ENCODE measurements around the gene NFIL3.
"Not testable (repeated sequence)": the region's sequence is repeated elsewhere in the genome, so short reads cannot be mapped to it uniquely, and the experiment has no call there.

NFIL3 gene

GRCh38 chr9:91405343-91406077, 18.1 kb downstream of the NFIL3 start:
- in situ Hi-C loops (cut with HindIII; ENCODE audit: low pct_ligation_motif_present, low pct_unique_long_range_greater_than_20kb, low sequenced_read_pairs) = no loop called here
- DNase-seq = no peak

GRCh38 chr9:91403665-91404543, 19.7 kb downstream of the NFIL3 start:
- in situ Hi-C loops (cut with HindIII; ENCODE audit: low pct_ligation_motif_present, low pct_unique_long_range_greater_than_20kb, low sequenced_read_pairs) = no loop called here
- no peak for DNase-seq

DNA sequence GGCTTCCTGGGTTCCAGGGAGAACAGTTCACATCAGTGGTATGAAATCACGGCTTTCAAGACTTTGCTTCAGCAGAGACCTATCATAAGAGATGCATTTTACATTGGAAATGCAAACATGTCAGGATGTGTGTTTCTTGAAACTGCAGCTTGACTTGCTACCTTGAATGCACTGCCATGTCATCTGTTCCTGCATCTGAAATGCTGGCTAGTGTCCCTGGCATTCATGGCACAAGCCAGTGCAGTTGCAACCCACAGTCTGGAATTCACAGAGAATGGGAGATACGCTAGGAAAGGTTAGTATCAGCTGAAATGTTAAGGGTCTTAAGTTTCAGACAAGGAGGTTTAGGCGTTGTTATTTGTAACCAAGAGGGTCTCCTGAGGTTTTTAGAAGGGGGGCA, 24.7 kb downstream of the NFIL3 start:
- DNase-seq = no peak

DNA sequence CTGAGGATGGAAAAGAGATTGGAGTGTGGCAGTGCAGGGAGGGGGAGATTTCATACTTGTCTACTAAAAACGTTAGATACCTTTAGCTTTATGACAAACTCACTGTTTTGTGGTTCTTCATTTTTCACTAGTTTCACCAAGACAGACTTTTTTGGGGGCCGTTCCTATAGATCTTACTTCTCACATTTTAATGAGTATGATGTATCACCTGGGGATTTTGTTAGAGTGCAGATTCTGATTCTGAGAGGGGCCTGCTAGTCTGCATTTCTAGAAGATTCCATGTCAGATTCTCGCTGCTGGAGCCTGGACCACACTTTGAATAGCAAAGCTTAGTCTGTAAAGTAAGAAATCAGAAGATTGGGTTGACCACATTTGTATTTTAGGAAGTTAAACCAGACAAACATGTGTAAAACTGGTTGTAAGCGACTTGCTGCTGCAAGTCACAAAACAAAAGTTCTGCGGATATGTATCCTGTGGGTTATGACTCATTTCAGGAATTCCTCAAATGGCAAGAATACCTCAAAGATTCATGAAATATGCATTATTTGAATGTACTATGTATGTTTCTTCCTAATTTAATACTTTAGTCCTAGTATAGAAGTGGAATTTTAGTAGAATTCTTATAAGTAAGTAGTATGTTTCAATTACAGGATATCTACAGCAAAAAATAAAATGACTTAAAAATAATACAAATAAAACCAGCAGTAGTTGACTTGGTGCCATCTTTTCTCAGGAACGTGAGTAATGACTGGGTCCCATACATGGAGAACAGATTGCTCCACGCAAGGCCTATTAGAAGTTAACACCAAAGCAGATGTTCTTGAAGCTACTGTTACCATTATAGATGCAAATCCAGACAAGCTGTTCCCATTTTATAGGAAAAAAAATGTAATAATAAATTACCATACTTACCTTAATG, 27.8 kb downstream of the NFIL3 start:
- peak; percentile 72 for DNase-seq
- in situ Hi-C loops (cut with HindIII; ENCODE audit: low pct_ligation_motif_present, low pct_unique_long_range_greater_than_20kb, low sequenced_read_pairs) = no loop called here

More for the DNA sequence above, 24.7 kb downstream of the NFIL3 start:
- in situ Hi-C loops (cut with HindIII; ENCODE audit: low pct_ligation_motif_present, low pct_unique_long_range_greater_than_20kb, low sequenced_read_pairs) = no loop called here

DNA sequence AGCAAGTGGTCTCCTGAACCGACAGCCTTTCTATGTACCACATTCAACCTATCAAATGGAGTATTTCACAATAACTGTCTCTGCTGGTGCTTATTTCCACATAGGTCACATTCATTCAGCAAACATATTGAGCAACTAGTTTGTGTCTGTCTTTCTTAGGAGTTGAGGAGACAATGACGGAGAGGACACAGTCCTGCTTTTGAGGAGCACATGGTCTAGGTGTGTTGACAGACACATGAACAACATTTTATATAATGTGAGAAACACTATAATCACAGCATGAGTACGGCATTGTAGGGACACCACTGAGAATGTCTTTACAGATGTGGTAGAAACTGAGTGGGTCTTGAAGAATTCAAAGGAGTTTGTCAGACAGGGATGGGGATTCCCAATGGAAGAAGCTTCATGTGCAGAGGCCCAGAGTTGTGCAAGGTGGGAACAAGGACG, 28.5 kb downstream of the NFIL3 start:
- in situ Hi-C loops (cut with HindIII; ENCODE audit: low pct_ligation_motif_present, low pct_unique_long_range_greater_than_20kb, low sequenced_read_pairs) = no loop called here
- no peak for DNase-seq

DNA sequence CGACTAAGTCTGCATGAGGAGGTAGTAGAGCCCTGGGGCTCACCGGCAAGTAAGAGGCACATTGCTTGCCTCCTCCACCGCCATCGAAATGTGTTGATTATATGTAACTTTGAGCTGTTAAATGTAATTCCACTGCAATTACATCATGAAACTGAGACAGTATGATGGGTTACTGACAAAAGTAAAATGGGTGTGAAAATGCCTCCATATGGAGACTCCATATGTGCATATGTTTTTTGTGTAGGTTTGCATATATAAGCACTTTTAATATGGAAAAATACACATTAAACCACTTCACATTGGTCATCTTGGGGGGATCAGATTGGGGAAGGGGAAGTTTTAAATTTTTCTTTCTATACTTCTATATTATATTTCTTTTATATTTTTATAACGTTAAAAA, 29.8 kb downstream of the NFIL3 start:
- no peak for DNase-seq

GRCh38 chr9:91392435-91392834, 31.2 kb downstream of the NFIL3 start:
- no peak for DNase-seq
- in situ Hi-C loops (cut with HindIII; ENCODE audit: low pct_ligation_motif_present, low pct_unique_long_range_greater_than_20kb, low sequenced_read_pairs) = no loop called here

More for the DNA sequence above, 29.8 kb downstream of the NFIL3 start:
- in situ Hi-C loops (cut with HindIII; ENCODE audit: low pct_ligation_motif_present, low pct_unique_long_range_greater_than_20kb, low sequenced_read_pairs) = no loop called here

DNA sequence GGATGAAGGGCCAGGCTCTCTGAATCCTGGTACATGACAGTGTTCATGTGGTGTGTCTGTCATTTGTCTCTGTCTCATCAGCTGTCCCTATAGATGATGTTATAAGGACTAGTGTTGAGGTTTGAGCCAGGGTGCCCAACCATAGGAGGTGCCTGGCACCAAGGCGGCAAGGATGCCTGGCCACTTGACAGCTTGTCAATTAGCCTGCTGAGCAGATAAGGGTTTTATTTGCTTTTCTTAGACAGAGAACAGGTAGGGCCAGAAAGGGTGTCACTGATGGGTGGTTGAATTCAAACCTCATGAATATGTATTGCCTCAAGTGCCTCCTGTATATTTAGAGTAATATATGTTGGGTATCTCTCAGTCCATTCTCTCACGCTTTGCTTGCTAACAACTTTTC, 31.8 kb downstream of the NFIL3 start:
- DNase-seq = no peak
- in situ Hi-C loops (cut with HindIII; ENCODE audit: low pct_ligation_motif_present, low pct_unique_long_range_greater_than_20kb, low sequenced_read_pairs) = no loop called here

GRCh38 chr9:91391412-91391811, 32.2 kb downstream of the NFIL3 start:
- no peak for DNase-seq
- in situ Hi-C loops (cut with HindIII; ENCODE audit: low pct_ligation_motif_present, low pct_unique_long_range_greater_than_20kb, low sequenced_read_pairs) = no loop called here

- in situ Hi-C loops (cut with HindIII; ENCODE audit: low pct_ligation_motif_present, low pct_unique_long_range_greater_than_20kb, low sequenced_read_pairs) = not testable (repeated sequence)
Measured at GRCh38 chr9:91389686-91390085, 33.9 kb downstream of the NFIL3 start.

GRCh38 chr9:91386765-91387164, 36.9 kb downstream of the NFIL3 start:
- in situ Hi-C loops (cut with HindIII; ENCODE audit: low pct_ligation_motif_present, low pct_unique_long_range_greater_than_20kb, low sequenced_read_pairs) = no loop called here
- no peak for DNase-seq

More at GRCh38 chr9:91389686-91390085, 33.9 kb downstream of the NFIL3 start:
- DNase-seq = not testable (repeated sequence)

- in situ Hi-C loops (cut with HindIII; ENCODE audit: low pct_ligation_motif_present, low pct_unique_long_range_greater_than_20kb, low sequenced_read_pairs) = no loop called here
- no peak for DNase-seq
Measured at GRCh38 chr9:91384954-91385353, 38.7 kb downstream of the NFIL3 start.

DNA sequence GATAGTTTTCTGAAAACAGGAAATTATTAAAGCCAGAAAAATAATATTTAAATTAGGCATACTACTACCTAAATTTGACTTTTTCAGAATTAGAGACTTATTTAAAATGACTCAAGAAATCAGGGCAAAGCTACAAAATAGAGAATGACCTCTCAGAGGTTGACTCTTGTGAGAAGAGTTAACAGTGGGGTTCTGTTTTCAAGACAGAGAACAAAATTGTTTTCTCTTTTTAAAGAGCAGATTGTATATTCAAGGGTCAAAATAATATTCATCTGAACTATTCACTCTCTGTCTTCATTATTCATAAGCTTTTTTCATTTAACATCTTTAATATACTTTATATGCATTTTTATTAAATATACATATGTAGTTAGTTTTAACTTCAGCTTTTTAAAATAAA, 40.1 kb downstream of the NFIL3 start:
- DNase-seq = no peak
- in situ Hi-C loops (cut with HindIII; ENCODE audit: low pct_ligation_motif_present, low pct_unique_long_range_greater_than_20kb, low sequenced_read_pairs) = no loop called here

DNA sequence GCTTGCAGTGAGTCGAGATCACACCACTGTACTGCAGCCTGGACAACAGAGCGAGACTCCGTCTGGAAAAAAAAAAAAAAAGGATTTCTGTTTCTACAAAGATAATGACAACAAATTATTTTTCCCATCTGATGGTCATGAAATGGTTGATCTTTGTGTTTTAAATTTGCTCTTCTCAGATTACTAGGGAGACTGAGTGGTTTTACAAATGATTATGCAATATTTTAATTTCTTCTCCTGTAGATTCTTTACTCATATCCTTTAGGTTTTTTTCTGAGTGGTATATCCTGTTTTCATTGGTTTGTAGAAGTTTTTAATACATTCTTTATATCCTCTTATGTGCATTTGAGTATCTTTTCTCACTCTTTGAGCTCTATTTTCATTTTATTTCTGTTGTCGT, 41.3 kb downstream of the NFIL3 start:
- in situ Hi-C loops (cut with HindIII; ENCODE audit: low pct_ligation_motif_present, low pct_unique_long_range_greater_than_20kb, low sequenced_read_pairs) = no loop called here
- DNase-seq = no peak

GRCh38 chr9:91379426-91379825, 44.2 kb downstream of the NFIL3 start:
- in situ Hi-C loops (cut with HindIII; ENCODE audit: low pct_ligation_motif_present, low pct_unique_long_range_greater_than_20kb, low sequenced_read_pairs) = no loop called here
- DNase-seq = no peak

GRCh38 chr9:91378695-91379127, 44.9 kb downstream of the NFIL3 start:
- no peak for DNase-seq
- in situ Hi-C loops (cut with HindIII; ENCODE audit: low pct_ligation_motif_present, low pct_unique_long_range_greater_than_20kb, low sequenced_read_pairs) = no loop called here

- DNase-seq; in situ Hi-C loops (cut with HindIII; ENCODE audit: low pct_ligation_motif_present, low pct_unique_long_range_greater_than_20kb, low sequenced_read_pairs): not testable (repeated sequence)
Measured at GRCh38 chr9:91378054-91378453, 45.6 kb downstream of the NFIL3 start.

GRCh38 chr9:91376239-91376638, 47.4 kb downstream of the NFIL3 start:
- no peak for DNase-seq
- in situ Hi-C loops (cut with HindIII; ENCODE audit: low pct_ligation_motif_present, low pct_unique_long_range_greater_than_20kb, low sequenced_read_pairs) = no loop called here

DNA sequence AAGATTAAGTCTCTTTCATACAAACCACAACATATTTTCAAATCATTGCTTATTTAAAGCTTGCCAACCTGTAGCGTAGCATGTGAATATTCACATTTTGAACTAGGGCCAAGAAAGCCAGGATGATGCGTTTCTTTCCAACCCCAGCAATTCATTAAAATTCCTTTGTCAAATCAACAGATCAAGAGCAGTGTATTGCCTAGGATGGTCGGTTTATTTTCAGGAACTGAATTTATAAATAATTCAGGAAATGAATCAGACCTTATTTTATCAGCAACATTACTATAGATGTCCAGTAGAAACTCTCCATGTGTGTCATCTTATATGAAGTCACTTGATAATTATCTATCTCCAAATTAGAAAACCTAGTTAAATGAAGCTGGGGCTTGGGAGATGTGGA, 48.7 kb downstream of the NFIL3 start:
- DNase-seq = no peak
- in situ Hi-C loops (cut with HindIII; ENCODE audit: low pct_ligation_motif_present, low pct_unique_long_range_greater_than_20kb, low sequenced_read_pairs) = no loop called here
